NAMALWA (cell line): ENCODE results near the gene IL1R2.

Source experiments
- DNase-seq: peaks from one replicate; pipeline ENCODE4 v3.0.0-alpha.2; 2015; ENCODE audit warnings: low spot score

Gene IL1R2, protein sequence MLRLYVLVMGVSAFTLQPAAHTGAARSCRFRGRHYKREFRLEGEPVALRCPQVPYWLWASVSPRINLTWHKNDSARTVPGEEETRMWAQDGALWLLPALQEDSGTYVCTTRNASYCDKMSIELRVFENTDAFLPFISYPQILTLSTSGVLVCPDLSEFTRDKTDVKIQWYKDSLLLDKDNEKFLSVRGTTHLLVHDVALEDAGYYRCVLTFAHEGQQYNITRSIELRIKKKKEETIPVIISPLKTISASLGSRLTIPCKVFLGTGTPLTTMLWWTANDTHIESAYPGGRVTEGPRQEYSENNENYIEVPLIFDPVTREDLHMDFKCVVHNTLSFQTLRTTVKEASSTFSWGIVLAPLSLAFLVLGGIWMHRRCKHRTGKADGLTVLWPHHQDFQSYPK

DNA sequence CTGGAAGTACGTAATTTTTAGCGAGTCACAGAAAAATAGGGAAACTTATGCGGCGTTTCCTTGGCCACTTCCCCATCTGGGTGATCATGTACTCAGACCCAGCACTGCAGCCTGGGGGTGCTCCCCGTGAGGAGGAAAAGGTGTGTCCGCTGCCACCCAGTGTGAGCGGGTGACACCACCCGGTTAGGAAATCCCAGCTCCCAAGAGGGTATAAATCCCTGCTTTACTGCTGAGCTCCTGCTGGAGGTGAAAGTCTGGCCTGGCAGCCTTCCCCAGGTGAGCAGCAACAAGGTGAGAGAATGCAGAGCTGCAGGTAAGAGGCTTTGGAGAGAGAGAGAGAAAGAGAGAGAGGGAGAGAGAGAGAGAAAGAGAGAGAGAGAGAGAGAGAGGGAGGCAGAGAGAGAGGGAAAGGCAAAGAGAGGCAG lies at the start of gene IL1R2:
Gene IL1R2 (plus strand): TSS at position 240 of the 425 bp plus-strand sequence. CDS start 16,616 bp downstream, outside the sequence.
- DNase-seq = no peak

DNA sequence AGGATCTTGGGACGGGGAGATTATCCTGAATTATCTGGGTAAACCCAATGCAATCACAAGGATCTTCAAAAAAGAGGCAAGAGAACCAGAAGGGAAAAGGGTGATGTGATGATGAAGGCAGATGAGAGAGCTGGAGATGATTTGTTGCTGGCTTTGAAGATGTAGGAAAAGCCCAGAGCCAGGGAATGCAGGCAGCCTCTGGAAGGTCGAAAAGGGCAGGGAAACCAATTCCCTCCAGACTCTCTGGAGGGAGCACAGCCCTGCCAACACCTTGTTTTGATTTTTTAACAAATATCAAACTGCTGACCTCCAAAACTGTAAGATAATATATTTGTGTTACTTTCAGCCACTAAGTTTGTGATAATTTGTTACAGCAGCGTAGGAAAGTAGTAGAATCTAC lies 48.9 kb upstream of the IL1R2 start:
- DNase-seq = no peak

DNA sequence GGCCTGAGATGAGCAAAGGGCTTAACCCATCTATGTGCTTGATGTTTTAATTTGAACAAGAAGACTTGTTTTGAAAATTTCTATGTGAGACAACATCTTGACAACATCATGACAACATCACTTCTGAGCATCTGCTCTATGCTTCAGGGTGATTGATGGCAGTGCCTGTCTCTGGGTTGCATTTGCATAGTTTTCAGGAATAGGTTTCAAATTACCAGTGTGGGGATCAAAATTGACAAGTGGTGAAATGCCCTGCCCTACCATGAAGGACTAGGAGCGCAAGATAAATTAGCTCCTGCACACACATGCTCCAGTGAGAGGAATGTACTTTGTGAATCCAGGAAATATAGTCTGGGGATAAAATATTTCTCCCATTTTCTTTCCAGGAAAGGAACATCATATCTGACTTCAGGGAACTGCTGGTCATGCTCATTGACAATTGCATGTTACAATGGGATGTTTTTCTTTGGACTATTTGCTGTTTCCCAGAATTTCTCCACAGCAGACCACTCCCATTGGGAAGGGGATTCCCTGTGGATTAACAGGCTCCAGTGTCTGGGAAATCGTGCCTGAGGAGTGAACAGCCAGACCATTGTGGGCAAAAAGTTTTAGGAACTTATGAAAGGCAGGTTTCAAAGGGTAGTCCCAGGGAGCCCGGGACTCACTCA lies 45.3 kb upstream of the IL1R2 start:
- DNase-seq = no peak

DNA sequence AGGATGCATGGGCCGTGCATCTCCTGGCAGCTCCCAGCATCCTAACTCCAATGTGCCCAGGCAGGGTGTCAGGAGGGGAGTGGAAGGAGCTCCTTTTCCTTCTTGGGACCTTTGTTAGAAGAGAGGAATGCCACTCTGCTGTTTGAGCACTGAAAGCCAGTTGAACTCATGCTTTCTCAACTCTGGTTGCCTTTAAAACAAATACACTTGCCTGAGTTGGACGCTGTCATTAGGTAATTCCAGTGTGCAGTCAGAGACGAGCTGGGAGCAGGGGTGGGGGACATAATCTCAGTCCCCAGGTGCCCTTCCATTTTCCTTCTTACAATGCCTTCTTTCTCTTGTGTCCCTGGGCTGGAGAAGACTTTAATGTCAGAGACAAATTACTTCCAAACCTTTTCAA lies 44.4 kb upstream of the IL1R2 start:
- no peak for DNase-seq

DNA sequence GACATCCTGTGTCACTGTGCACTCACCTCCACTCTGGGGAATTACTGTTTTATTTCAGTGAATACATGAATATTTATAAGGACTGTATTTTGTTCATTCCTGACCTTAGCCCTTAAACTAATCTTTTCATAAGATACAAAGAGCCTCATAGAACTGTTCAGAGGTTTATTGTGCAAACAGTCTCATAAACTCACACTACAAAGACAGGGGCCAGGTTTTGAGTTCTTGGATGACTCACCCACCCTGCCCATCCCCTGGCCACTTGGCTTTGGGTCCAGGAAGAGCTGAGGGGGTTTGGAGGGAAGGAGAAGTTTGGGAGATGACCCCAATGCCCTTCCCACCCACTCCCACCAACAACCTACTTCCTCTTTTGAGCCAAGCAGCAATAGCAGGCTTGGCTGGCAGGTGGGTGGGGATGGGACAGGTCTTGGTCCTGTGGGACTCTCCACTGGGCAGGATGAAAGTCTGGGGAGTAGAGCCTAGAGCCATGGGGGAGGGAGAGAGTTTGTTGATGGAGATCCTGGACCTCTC lies 43.1 kb upstream of the IL1R2 start:
- DNase-seq = no peak

DNA sequence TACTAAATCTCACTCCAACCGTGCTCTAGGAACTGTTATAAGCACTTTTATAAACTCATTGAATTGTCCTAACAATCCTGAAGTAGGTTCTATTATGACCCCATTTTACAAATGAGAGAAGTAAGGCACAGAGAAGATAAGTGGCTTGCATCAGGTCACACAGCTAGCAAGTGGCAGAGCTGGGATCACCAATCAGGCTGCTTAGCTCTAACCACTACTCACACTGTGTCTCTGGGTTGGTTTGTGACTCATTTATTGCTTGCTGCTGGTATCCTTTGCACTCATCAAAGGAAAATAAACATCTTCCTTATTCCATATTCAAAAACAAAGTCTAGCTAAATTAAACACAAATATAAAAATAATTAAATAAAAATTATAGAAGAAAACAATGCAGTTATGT lies 42.5 kb upstream of the IL1R2 start:
- no peak for DNase-seq

DNA sequence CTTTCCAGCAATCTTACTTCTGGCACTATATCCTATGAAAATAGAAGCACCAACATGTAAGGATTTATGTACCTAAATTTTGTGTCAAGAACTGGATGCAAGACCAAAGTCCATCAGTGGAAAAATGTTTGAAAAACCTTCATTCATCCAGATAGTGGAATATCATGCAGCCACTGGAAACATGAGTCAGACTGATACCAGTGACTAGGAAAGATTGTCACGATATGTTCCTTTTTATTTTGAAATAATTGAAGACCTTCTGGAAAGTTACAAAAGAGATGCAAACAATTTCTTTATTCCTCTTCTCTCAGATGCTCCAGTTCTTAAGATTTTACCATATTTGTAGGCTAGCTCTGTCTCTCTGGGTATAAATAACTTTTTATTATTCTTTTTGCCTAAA lies 40.5 kb upstream of the IL1R2 start:
- DNase-seq = no peak

DNA sequence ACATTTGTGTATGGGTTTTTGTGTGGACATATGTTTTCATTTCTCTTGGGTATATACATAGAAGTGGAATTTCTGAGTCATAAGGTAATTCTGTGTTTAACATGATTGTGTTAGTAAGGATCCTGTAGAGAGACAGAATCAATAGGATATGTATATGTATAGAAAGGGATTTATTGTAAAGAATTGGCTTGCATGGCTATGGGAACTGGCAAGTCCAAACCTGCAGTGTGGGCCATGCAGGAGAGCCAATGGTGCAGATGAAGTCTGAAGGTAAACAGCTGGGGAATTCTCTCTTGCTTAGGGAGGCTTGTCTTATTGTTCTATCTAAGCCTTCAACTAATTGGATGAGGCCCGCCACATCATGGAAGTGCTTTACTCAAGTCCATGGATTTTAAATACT lies 39.2 kb upstream of the IL1R2 start:
- no peak for DNase-seq

DNA sequence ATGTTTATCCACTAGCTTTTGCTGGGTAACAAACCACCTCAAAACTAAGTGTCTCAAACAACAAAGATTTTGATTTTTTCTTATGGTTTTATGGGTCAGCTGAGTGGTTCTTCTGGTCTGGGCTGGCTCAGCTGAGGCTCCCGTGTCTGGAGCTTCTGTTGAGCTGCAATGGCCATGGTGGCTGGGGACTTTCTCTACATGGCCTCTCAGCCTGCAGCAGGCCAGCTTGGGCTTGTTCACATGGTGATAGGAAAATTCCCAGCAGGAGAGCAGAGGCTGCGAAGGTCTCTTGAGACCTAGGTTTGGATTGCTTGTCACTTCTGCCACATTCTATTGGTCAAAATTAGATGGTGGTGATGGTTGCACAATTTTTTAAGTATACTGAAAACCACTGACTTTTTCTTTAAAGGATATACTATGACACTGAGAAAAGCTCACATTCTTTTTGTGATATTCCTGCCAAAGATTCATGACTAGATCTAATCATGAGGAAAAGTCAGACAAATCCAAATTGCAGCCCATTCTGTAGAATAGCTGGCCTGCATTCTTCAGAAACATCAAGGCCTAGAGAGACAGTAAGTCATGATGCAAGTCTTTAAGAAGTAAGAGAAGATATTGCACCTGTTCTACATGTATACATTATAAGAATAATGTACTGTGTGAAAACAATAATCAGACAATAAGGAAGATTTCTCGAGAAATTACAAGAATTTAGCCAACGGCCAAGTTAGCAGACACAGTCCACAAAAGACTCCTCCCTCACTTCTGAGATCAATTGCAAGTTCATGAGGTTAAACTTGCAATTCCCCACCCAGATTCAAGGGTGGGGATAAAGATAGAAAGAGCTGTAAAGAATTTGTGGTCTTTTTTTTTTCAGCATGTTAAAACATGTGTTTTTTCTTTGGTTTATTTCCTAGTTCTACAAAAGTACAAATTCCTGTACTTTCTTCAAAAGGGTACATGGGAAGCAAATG lies 35.0 kb upstream of the IL1R2 start:
- DNase-seq = no peak

DNA sequence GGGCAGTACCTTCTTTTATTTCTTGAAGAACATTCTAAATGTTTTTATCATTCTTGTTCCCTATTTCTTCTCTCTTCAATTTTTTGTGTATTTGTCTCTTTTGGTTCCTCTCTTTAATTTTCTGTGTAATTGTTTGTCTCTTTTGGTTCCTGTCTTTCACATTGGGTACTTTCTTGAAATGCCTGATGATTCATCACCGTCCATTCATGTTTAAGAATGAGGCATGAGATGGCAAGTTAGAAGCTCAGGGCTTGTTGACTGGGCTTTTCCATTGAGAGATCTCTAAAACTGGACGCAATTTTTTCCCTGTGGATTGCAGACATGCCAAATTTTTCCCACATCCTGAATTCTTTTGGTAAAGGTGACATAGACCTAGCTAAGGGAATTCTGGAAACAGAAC lies 33.7 kb upstream of the IL1R2 start:
- no peak for DNase-seq

DNA sequence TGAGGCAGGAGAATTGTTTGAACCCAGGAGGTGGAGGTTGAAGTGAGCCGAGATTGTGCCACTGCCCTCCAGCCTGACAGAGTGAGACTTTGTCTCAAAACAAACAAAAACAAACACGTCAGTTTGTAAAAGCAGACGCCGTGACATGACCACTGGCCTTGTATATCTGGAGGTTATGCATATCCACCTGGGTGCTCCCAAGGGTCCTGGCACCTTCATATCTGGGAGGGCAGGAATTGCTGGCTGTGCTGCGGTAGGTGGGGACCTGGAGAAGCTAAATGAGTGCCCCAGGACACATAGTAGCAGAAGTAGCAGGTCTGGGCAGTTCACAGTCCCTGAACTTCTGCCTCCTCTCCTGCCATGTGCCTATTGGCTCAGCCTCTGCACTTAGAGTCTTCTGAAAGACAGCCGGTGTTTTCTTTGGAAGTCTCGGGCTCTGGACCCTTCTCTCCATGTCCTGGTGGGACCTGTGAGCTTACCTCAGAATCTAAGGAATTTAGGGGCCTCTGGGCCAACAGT lies 30.9 kb upstream of the IL1R2 start:
- DNase-seq = no peak

DNA sequence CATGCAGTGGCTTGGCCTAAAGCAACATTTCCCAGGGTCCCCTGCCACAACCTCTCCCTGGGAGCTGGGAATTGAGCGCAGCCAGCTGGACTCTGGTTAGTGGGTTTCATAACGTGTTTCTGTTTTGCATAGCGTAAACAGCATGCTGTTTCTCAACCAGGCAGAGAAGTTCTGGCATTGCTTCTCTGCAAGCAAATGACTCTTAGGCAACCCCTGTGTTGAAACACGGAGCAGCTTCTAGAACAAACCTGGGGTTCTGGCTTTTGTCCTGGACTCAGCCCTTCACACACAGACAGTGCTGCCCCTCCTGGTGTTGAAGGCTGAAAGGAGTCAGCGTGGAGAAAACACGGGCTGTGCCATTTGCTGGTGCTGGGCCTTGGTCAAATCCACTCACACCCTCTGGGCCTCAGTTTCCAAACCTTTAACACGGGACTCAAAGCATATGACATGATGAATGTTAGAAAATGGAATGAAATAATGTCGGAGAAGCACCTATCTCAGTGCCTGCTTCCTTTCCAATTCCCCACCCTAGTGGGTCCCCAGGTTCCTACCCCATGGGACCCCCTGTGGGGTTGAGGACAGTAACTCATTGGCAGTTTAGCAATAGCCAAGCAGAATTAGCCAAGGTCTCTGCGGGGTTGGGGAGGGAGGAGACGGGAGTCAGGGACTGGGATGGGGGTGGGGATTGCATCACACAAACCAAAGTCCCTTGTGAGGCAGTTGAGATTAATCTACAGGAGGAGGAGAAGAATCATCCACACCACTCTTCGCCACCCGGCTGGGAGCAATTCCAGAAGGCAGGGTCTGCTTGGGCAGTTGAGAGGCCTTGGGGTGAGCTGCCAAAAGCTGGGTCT lies 30.2 kb upstream of the IL1R2 start:
- DNase-seq = no peak

DNA sequence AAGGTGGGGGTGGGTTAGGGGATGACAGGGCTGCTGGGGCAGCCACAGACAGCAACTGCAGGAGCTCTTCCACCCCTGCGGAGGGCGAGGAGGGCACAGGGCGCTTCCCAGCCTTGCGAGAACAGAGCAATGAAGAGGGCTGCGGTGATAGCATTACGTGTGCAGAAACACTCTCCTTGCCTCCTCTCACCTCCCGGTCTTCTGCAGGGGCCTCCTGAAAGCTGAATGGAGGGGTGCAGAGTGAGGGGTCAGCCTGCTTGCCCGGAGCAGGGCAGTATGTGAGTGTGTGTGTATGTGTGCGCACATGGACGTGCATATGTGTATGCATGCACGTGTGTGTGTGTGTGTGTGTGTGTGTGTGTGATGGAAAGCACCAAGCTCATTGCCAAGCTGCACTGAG lies 29.5 kb upstream of the IL1R2 start:
- DNase-seq = no peak

DNA sequence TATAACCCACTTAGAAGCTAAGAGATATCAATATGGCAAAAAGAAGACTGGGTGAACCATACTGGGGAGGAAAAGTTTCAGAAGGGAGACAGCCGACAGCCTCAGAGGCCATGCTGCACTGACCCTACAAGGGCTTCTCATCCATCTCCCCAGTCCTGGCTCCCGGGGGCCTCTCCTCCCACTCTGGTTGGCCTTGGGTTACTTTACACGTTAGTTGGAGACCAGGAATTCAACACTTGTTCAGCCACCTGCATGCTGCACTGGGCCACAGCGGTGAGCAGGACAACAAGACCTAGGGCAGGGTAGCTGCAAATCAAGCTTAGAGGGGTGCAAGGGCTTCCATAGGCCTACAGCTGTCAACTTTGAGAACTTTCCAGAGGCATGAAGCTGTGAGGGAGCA lies 28.6 kb upstream of the IL1R2 start:
- no peak for DNase-seq

DNA sequence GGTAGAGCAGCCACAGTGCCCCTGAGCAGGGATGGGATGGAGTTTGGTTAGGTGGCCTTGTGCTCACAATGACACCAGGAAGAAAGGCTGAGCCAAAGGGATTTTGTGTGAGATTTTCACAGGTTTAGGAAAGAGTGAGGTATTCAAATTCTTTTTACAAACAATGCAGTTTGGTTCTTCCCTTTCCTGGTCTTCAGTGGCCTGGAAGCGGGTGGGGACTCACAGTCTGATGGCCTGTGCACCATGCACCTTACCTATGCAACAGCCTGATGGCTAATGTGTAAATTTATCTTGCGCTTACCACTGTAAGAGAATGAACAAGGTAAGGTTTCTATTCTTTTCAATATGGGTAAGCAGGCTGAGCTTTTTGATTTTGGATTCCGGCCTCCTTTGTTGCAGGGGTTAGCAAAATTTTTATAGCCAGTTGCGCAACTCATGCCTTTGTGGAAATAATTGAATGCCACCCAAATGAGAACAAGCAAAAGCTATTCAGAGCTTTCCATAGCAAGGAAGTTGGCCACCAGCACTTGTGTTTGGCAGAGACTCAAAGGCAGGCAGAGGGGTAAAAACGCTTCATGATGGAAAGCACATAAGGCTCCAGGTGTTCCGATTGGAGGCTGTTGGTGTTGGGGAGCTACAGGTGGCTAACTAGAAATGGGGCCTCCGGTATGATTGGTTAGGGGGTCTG lies 23.8 kb upstream of the IL1R2 start:
- DNase-seq = no peak

DNA sequence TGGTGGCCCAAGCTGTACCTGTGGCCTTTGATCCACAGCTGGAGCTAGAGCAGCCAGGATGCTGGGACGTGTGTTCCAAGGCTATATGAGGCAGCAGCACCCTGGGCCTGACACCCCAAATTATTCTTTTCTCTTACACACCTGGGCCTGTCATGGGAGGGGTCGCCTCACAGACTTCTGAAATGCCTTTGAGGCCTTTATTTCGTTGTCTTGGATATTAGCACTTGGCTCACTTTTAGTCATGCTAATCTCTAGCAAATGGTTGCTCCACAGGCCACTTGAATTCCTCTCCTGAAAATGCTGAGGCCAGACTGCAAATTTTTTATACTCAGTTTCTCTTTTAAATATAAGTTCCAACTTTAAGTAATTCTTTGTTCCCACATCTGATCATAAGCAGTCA lies 22.0 kb upstream of the IL1R2 start:
- no peak for DNase-seq

DNA sequence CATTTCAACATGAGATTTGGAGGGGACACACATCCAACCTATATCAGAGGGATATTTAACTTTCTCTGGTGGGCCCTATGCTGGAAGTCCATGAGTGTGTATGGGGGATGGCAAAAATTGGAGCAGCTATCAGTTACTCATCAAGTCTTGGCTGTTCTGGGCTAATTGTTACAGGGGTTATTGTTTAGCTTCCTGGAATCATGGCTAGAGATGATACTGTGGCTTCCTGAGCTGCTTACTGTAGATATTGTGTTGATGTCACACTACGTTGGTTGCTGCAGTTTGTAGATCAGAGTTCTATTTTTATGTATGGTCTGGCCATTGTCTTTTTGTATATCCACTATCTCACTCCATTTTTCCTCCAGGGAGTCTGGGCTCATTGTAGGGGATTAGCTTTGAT lies 20.9 kb upstream of the IL1R2 start:
- DNase-seq = no peak

DNA sequence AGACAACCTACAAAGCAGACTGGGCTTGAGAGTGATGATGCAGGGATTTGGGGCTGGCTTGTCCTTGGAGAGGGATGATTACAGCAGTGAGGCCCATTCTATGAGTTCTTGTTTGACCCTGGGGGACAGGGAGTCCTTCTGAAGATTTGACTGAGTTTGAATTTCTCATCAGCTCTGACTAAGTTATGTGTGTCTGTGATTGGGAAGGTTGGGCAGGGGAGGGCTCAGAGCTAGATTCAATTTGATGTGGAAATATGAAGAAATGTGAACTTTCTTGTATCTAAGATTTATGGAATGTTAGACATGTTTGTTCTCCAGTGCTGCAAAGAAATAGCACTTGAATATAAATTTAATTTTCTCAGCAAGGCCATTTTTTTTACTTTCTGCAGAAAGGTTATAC lies 19.9 kb upstream of the IL1R2 start:
- no peak for DNase-seq

DNA sequence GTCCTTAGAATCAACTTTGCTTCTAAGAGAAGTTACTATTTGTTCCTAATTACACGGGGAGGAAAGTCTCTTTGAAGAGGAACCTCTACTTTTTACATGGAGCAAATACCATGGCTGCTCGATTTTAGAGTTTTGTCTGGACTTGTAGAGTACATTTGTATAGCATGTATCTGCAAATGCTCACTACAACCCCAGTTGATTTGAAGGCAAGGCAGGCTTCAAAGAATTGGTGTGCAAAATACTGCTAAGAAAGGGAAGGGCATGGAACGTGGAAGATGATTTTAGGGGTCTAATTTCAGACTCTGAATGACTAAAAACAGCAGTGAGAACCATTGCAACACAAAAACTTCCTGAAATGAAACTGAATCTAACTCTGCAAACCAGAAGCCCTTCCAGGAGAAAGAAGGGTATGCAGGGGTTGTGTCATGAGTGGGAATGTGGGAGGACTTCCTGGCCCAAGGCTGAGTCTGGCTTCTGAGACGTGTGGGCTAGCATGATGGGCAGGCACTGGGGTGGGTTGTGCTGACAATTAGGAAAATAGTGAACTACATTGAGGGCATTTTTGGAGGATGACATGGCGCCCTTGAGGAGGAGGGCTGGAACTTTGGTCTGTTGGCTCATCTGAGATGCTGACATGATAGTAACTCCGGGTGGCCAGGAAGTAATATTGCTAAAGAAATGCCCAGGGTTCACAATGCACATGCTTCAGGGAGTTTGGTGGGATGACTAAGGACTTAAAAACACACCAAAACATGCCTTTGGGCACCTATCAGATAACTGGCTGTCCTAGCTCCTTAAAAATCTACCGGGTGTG lies 18.9 kb upstream of the IL1R2 start:
- no peak for DNase-seq

DNA sequence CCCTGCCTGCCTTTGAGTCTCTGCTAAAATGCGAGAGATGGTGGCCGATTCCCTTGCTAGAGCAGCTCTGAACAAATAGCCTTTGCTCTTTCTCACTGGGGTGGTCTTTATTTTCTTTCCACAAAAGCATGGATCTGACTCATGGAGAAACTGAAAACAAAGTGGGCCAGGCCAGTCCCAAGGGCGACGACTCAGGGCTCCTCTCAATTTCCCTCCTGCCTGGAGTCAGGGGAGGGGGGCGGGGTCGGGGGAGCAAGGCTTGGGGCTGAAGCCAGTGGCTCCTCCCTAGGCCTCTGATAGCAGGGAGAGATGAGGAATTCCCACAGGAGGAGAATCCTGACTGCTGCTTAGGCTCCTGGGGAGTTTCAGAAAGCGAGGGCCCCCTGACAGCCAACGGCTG lies 17.1 kb upstream of the IL1R2 start:
- no peak for DNase-seq
